Muscle layer of colon (tissue), 2 donors: Measurements from ENCODE around the gene SUFU.

Experiments
- H3K27ac ChIP-seq: one replicate; pipeline ENCODE4 v1.7.0; 2013; ENCODE audit warnings: low read depth, mild to moderate bottlenecking, low read length, moderate library complexity
- H3K27me3 ChIP-seq, 2 donors: one replicate each; pipeline ENCODE4 v1.7.0; 2013; ENCODE audit warnings: low read length in 2 of 2, mild to moderate bottlenecking in 2 of 2; ENCODE audit not compliant: insufficient read depth in 2 of 2, control insufficient read depth in 1 of 2
- H3K36me3 ChIP-seq: one replicate; pipeline ENCODE4 v1.7.0; 2013; ENCODE audit warnings: mild to moderate bottlenecking, low read length; ENCODE audit not compliant: insufficient read depth
- H3K4me1 ChIP-seq: one replicate; pipeline ENCODE4 v1.7.0; 2013; ENCODE audit warnings: mild to moderate bottlenecking, low read length; ENCODE audit not compliant: insufficient read depth
- H3K4me3 ChIP-seq, 2 donors: one replicate each; pipeline ENCODE4 v1.7.0; 2013; ENCODE audit warnings: low read length in 2 of 2, low read depth in 1 of 2, mild to moderate bottlenecking in 1 of 2, moderate library complexity in 1 of 2
- H3K9ac ChIP-seq: one replicate; pipeline ENCODE4 v1.7.0; 2013; ENCODE audit warnings: low read length
- H3K9me3 ChIP-seq: one replicate; pipeline ENCODE4 v1.7.0; 2013; ENCODE audit warnings: mild to moderate bottlenecking, low read length
- donor health status: abdominal sarcoma.
- donor health status: Adenocarcinoma of cecum.

SUFU gene

DNA sequence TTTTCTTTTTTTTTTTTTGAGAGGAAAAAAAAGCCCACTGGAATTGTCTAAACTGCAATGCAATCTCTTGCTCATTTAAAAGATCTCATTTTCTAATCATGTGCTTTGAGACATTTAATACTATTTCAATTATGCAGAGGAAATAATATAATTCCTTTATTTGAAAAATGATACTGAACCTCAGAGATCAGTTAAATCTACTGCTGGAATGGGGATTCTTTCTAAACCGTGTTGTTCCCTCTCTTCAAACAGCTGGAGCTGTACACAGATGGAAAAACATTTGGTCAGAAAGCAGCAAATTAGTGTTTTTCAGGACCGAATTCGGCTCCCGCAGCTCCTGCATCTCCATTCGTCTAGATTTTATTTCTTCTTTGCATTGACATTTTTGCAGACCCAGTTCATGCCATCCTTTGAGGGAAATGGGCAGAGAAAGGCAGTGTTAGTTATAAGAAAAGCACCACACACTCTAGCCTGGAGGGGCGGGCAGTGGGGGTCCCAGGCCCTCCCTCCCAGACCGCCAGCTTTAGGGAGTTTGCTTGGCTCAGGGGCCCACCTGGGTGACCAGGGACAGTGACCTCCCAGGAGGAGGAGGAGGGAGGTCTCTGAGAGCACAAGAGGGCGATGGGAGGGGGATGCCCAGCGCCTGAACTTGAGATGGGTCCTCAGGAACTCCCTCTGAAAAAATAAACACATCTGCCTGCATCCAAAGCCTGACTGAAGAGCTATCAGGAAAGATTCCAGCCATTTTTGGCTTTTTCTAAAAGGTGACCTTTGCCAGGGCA lies 173.0 kb downstream of the SUFU start:
- H3K9me3 ChIP-seq, result no peaks in the 10 kb centered on the region
- H3K27ac ChIP-seq, result no peak overlapping the region
- peaks cover 4% of the 10 kb centered on the region for H3K36me3 ChIP-seq
- no peak overlapping the region for H3K4me3 ChIP-seq
- no peaks in the 10 kb centered on the region for H3K27me3 ChIP-seq
- peaks cover 33% of the 10 kb centered on the region for H3K4me1 ChIP-seq
- no peak overlapping the region for H3K9ac ChIP-seq

DNA sequence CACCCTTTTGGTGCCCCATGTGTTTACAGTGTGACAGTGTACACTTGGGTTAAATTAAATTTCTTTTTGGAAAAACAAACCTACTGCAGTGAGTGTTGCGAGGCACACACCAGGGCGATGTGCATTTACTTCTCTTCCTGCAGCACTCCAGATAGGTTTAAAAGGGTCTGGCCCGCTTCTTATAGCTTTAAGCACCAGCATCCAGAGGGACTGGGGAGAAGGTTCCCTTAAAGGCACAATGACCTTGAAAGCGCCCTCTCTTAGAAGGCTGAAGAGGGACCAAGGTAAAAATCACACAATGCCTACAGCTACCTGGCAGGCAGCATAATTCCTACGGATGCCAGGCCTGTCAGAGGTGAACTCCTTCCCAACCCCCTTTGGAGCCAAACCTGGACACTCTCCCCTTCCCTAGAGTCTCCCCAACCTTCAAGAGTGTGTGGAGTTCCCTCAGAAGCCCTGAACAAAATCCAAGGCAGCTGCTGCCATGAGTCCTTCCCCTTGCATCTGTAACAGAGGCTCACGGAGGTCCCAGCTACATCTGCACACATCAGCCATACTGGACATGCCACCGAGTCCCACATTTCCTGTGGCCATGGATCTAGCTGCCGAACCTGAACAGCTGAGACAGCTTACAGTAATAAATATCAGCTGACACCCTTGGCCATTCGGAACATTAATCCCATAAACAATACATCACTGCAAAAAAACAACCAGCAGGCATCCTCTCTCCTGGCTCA lies 173.7 kb downstream of the SUFU start:
- Histone ChIP-seq H3K27me3 (no peaks in the 10 kb centered on the region), H3K4me3 (no peak overlapping the region), H3K9ac (no peak overlapping the region), H3K9me3 (no peaks in the 10 kb centered on the region), H3K4me1 (peaks cover 33% of the 10 kb centered on the region), H3K27ac (no peak overlapping the region), H3K36me3 (peaks cover 4% of the 10 kb centered on the region)

DNA sequence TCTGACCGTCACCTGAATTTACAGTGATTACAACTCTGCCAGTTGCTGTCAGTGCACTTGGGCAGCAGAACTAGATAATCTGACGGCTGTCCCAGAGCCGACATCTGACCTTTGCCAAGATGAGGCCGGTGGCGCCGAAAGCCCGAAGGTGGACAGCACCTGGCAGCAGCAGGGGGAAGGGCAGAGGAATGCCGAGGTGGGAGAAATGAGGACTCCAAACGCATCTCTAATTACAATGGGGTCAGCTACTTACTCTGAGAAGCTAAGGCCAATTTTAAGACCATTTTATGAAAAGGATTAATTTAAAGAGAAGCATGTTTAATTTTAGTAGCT lies 174.3 kb downstream of the SUFU start:
- Histone ChIP-seq H3K4me3 (no peak overlapping the region), H3K36me3 (peaks cover 4% of the 10 kb centered on the region), H3K9ac (no peak overlapping the region), H3K27me3 (no peaks in the 10 kb centered on the region), H3K4me1 (peaks cover 33% of the 10 kb centered on the region), H3K9me3 (no peaks in the 10 kb centered on the region), H3K27ac (no peak overlapping the region)

DNA sequence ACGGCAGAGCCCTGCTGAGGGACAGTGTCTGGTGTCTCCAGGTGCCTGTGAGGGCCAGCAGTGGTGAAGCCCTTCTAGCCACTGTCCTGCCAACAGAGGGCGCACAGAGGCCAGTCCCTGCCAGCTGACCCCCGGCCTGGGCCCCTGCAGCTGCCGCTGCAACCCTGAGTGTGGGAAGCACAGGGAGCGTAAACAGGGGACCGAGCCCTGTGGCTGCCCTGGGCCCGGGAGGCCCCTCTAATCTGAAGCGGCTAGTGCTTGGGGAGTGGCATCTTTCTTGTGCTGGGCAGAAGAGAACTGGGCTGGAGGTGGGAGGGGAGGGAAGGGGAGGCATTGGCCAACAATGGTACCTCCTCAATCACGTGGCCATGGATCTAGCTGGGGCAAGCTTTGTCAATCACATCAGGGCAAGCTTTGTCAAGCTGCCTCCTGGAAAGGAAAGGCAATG lies 175.1 kb downstream of the SUFU start:
- peaks cover 4% of the 10 kb centered on the region for H3K36me3 ChIP-seq
- H3K9ac ChIP-seq, result no peak overlapping the region
- H3K4me3 ChIP-seq, result no peak overlapping the region
- H3K4me1 ChIP-seq, result peaks cover 29% of the 10 kb centered on the region
- no peaks in the 10 kb centered on the region for H3K27me3 ChIP-seq
- H3K27ac ChIP-seq, result no peak overlapping the region
- no peaks in the 10 kb centered on the region for H3K9me3 ChIP-seq

DNA sequence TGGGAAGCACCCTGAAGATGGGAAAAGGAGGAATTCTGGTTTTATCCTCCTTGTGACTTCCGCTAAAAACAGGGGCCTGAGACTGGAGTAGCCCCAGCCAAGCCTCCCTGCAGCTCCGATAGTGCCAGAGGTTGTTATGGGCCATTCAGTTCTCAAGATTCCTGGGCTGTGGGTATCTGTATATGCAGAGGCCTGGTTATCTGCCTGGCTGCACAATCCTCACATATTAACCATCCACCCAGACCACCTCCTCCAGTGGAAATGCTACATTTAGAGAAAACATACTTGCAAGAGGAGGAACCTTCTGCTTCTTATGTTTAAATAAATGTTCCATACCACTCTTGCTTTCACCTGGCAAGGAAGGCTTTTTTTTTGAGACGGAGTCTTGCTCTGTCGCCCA lies 175.8 kb downstream of the SUFU start:
- H3K4me1 ChIP-seq, result peaks cover 24% of the 10 kb centered on the region
- H3K9me3 ChIP-seq, result no peaks in the 10 kb centered on the region
- H3K4me3 ChIP-seq, result no peak overlapping the region
- H3K9ac ChIP-seq, result no peak overlapping the region
- H3K27me3 ChIP-seq, result no peaks in the 10 kb centered on the region
- no peak overlapping the region for H3K27ac ChIP-seq
- H3K36me3 ChIP-seq, result peaks cover 4% of the 10 kb centered on the region

DNA sequence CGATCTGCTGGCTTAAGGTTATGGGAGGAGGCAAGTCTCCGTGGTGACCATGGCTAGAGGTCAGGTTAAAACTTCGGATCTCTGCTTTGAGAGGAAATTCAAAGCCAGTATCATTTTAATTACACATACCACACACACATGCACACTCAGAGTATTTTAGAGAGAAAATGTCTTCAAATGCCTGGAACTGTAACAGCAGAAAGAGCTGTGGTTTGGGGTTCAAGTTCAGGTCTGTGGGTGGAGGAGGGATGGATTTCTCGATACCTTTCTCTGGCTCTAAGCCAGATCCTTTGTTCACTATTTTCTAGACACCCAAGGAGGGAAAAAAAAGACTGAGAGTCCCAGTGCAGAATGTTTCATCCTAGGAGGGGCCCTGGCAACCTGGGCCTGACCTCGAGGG lies 177.9 kb downstream of the SUFU start:
- Histone ChIP-seq H3K9ac (no peak overlapping the region), H3K36me3 (peaks cover 12% of the 10 kb centered on the region), H3K27ac (no peak overlapping the region), H3K27me3 (no peaks in the 10 kb centered on the region), H3K4me1 (peaks cover 9% of the 10 kb centered on the region), H3K9me3 (no peaks in the 10 kb centered on the region), H3K4me3 (no peak overlapping the region)

DNA sequence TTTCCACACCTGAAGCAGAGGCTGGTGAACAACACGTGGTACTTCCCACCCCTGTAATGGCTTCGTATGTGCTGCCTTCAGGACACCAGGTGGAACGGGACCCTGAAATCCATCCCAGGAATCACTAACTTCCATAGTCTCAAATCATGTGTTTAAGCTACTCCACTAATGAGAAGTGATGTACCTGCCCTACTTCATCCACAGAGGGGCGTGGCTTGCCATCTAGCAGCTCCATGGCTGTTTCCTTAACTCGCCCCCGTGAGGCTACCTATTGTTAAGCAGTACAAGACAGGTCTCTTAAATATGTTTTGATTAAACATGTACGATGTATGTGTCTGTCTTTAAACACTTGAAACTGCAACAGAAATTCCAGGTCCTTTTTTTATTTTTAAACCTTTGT lies 178.6 kb downstream of the SUFU start:
- H3K36me3 ChIP-seq, result peaks cover 12% of the 10 kb centered on the region
- no peaks in the 10 kb centered on the region for H3K27me3 ChIP-seq
- H3K9ac ChIP-seq, result no peak overlapping the region
- H3K4me1 ChIP-seq, result peaks cover 1% of the 10 kb centered on the region
- H3K9me3 ChIP-seq, result no peaks in the 10 kb centered on the region
- no peak overlapping the region for H3K27ac ChIP-seq
- no peak overlapping the region for H3K4me3 ChIP-seq

DNA sequence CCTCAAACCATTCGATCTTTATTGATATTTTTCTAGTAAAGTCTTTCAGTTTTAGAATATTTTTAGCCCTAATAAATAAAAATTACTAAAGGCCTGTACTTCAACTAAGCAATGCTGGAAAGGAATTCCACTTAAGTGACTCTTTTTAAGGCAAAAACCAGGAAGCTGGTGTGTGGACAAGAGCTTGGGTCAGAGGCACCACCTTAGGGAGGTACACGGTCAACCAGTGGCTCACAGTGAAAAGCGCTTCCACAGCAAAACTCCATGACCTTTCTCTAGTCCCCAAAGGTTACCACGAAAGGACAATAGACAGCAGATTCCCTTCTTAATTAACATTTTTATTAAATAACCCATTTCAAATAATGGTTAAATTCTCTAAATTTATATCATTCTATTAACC lies 179.2 kb downstream of the SUFU start:
- Histone ChIP-seq H3K36me3 (peaks cover 12% of the 10 kb centered on the region), H3K27ac (no peak overlapping the region), H3K27me3 (no peaks in the 10 kb centered on the region)

More for the DNA sequence above, 179.2 kb downstream of the SUFU start:
- H3K4me1 ChIP-seq, result no peaks in the 10 kb centered on the region
- H3K4me3 ChIP-seq, result no peak overlapping the region
- H3K9me3 ChIP-seq, result no peaks in the 10 kb centered on the region
- no peak overlapping the region for H3K9ac ChIP-seq
